GM23338 (cell line): ENCODE data around the gene DCST1. TPM values are rescaled to one million over a fixed set of nuclear protein-coding genes. Genes with fewer than 3 reads are reported as not detected.

Experiments
- ATAC-seq: fragments of 200-7000 bp; cut with Tn5 transposase; 3 replicates; pipeline ENCODE4 v1.9.1; 2020
- DNase-seq: peaks from one replicate; pipeline ENCODE4 v3.0.0-alpha.2; 2015; ENCODE audit warnings: low spot score
- H2AFZ ChIP-seq: fragments of 200-600 bp; sonication (generic); 2 replicates; pipeline ENCODE4 v1.8.0; 2016; ENCODE audit warnings: antibody characterized with exemption, mild to moderate bottlenecking, moderate library complexity
- H3F3A ChIP-seq: fragments of 200-600 bp; sonication (generic); replicated peaks from 2 replicates; pipeline ENCODE4 v1.8.0; 2017; ENCODE audit warnings: antibody characterized with exemption, mixed run types, low read depth
- H3K27ac ChIP-seq: fragments of 200-600 bp; sonication (generic); 2 replicates; pipeline ENCODE4 v1.6.1; 2016; ENCODE audit warnings: low read depth
- H3K27me3 ChIP-seq: fragments of 200-600 bp; sonication (generic); 2 replicates; pipeline ENCODE4 v1.8.0; 2016; ENCODE audit warnings: mild to moderate bottlenecking, mixed run types, moderate library complexity; ENCODE audit not compliant: insufficient read depth
- H3K36me3 ChIP-seq: fragments of 200-600 bp; sonication (generic); 2 replicates; pipeline ENCODE4 v1.8.0; 2016; ENCODE audit warnings: mild to moderate bottlenecking; ENCODE audit not compliant: insufficient read depth
- H3K4me1 ChIP-seq: fragments of 200-600 bp; sonication (generic); 2 replicates; pipeline ENCODE4 v1.8.0; 2016; ENCODE audit warnings: mild to moderate bottlenecking, moderate library complexity; ENCODE audit not compliant: insufficient read depth
- H3K4me2 ChIP-seq: fragments of 200-600 bp; sonication (generic); 2 replicates; pipeline ENCODE4 v1.7.1; 2017; ENCODE audit warnings: mixed run types
- H3K4me3 ChIP-seq: fragments of 200-600 bp; sonication (generic); 2 replicates; pipeline ENCODE4 v1.6.1; 2016; ENCODE audit warnings: mixed run types
- H3K79me2 ChIP-seq: fragments of 200-600 bp; sonication (generic); replicated peaks from 2 replicates; pipeline ENCODE4 v1.8.0; 2017; ENCODE audit warnings: mild to moderate bottlenecking; ENCODE audit not compliant: insufficient read depth
- H3K9me2 ChIP-seq: fragments of 200-600 bp; sonication (generic); 2 replicates; pipeline ENCODE4 v1.8.0; 2017; ENCODE audit not compliant: insufficient read depth
- H4K20me1 ChIP-seq: fragments of 200-600 bp; sonication (generic); replicated peaks from 2 replicates; pipeline ENCODE4 v1.8.0; 2017; ENCODE audit warnings: mild to moderate bottlenecking; ENCODE audit not compliant: insufficient read depth
- H3K27ac Mint-ChIP-seq: 2 replicates; pipeline ENCODE4 v1.8.0; 2020; ENCODE audit warnings: inconsistent platforms, mild to moderate bottlenecking, moderate library complexity, mixed read lengths
- H3K27me3 Mint-ChIP-seq: 3 replicates; pipeline ENCODE4 v1.8.0; 2022; ENCODE audit warnings: low read depth, mild to moderate bottlenecking, moderate library complexity, mixed read lengths, inconsistent platforms; ENCODE audit not compliant: insufficient read depth, poor library complexity
- H3K36me3 Mint-ChIP-seq: 3 replicates; pipeline ENCODE4 v1.8.0; 2021; ENCODE audit warnings: low read depth, mild to moderate bottlenecking, inconsistent platforms, moderate library complexity, mixed read lengths
- H3K4me1 Mint-ChIP-seq: 3 replicates; pipeline ENCODE4 v1.8.0; 2020; ENCODE audit warnings: mild to moderate bottlenecking, inconsistent platforms, mixed read lengths
- H3K4me3 Mint-ChIP-seq: 3 replicates; pipeline ENCODE4 v1.8.0; 2021; ENCODE audit warnings: moderate library complexity, mild to moderate bottlenecking, inconsistent platforms, mixed read lengths
- H3K9me3 Mint-ChIP-seq: 3 replicates; pipeline ENCODE4 v1.8.0; 2020; ENCODE audit warnings: moderate library complexity, mild to moderate bottlenecking, inconsistent platforms, mixed read lengths
- CREB1 ChIP-seq: fragments of 250-450 bp; sonication (Bioruptor Pico); IDR thresholded peaks from 2 replicates; pipeline ENCODE4 v1.5.0; 2020; ENCODE audit warnings: low read depth, mild to moderate bottlenecking, moderate library complexity
- EZH2 ChIP-seq: fragments of 200-600 bp; sonication (generic); IDR thresholded peaks from one replicate; pipeline ENCODE4 v1.8.0; 2017; ENCODE audit warnings: antibody characterized with exemption, mild to moderate bottlenecking, low read depth; ENCODE audit not compliant: unreplicated experiment
- POLR2AphosphoS5 ChIP-seq: IDR thresholded peaks from 2 replicates; pipeline ENCODE4 v1.6.1; 2016; ENCODE audit warnings: antibody characterized with exemption, low read depth
- STAT1 ChIP-seq: IDR thresholded peaks from one replicate; pipeline ENCODE4 v1.6.1; 2016; ENCODE audit warnings: antibody characterized with exemption; ENCODE audit not compliant: unreplicated experiment
- ZNF114 ChIP-seq: fragments of 250-450 bp; sonication (Bioruptor Pico); IDR thresholded peaks from 2 replicates; pipeline ENCODE4 v1.5.0; 2020; ENCODE audit warnings: mild to moderate bottlenecking, moderate library complexity
- ZNF331 ChIP-seq: fragments of 250-450 bp; sonication (Bioruptor Pico); IDR thresholded peaks from 2 replicates; pipeline ENCODE4 v1.5.0; 2020; ENCODE audit warnings: low read depth, mild to moderate bottlenecking, moderate library complexity
- polyA plus RNA-seq: library from polyadenylated mRNA; unstranded; fragments of >200 nt; fragmentation: Nextera tagmentation; extraction: Ambion mirVana; gene quantifications from 2 replicates; pipeline ENCODE4 v1.2.1, GENCODE V29; 2016
- total RNA-seq: library from RNA; depleted of rRNA; stranded (reverse); fragments of >200 nt; shearing (Covaris generic); gene quantifications from 2 replicates; pipeline ENCODE4 v1.2.3, GENCODE V29; 2014
- TF ChIP-seq, protein P1 (sequence below): IDR thresholded peaks from 2 replicates; pipeline ENCODE4 v1.6.1; 2016; ENCODE audit warnings: antibody characterized with exemption
- TF ChIP-seq, protein P2 (sequence below): fragments of 250-450 bp; sonication (Bioruptor Pico); IDR thresholded peaks from 2 replicates; pipeline ENCODE4 v1.5.0; 2020; ENCODE audit warnings: mild to moderate bottlenecking, moderate library complexity
- TF ChIP-seq, protein P3 (sequence below), 2 experiments: fragments of 200-600 bp in 1 of 2; sonication (generic) in 1 of 2; conservative IDR thresholded peaks; 2 replicates each; pipeline versions ENCODE4 v1.5.1 to v1.6.1; 2016 to 2017; ENCODE audit warnings: antibody characterized with exemption in 2 of 2, low read depth in 2 of 2, mild to moderate bottlenecking in 2 of 2, moderate library complexity in 1 of 2

Gene DCST1
- total and polyA plus RNA-seq, 2 experiments from 2014 or later, result not detected

DNA sequence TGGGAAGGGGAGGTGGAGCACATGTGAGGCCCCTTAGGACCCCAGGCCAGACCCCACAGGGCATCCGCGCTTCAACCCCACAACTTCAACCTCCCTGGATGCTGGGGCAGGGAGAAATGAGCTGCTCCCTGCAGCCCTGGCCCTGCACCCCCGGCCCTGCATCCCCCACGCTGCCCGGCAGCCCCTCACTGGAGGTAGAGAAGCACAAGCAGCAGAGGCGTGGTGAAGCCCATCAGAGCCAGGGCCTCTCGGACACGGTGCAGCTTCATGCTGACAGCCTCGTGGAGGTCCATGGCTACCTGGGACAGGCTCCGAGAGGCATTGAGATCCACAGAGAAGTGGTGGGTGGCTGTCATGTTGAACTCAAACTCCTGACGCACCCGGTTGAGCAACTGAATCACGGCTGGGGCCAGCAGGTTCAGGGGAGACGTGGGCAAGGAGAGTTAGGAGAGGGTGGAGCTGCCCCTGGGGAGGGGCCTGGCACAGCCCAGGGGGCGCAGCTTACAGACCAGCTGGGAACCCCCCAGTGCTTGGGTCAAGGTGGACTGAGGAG, 3.3 kb upstream of the DCST1 start:
- no peak overlapping the region for H3K4me2 ChIP-seq
- no peaks in the 10 kb centered on the region; the same call in 1 of the 2 replicates for H3K4me1 ChIP-seq
- H3F3A ChIP-seq, result no peaks in the 10 kb centered on the region
- H3K4me3 ChIP-seq, result no peak overlapping the region
- H3K4me3 Mint-ChIP-seq, result no peak overlapping the region
- H3K27ac Mint-ChIP-seq, result no peak overlapping the region
- no peaks in the 10 kb centered on the region for H3K27me3 ChIP-seq
- TF ChIP-seq, protein P1, sequence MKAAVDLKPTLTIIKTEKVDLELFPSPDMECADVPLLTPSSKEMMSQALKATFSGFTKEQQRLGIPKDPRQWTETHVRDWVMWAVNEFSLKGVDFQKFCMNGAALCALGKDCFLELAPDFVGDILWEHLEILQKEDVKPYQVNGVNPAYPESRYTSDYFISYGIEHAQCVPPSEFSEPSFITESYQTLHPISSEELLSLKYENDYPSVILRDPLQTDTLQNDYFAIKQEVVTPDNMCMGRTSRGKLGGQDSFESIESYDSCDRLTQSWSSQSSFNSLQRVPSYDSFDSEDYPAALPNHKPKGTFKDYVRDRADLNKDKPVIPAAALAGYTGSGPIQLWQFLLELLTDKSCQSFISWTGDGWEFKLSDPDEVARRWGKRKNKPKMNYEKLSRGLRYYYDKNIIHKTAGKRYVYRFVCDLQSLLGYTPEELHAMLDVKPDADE, result no peak
- no peak for TF ChIP-seq ZNF331 (CRISPR knock-in tag)
- no peak for TF ChIP-seq POLR2AphosphoS5
- TF ChIP-seq, protein P2, sequence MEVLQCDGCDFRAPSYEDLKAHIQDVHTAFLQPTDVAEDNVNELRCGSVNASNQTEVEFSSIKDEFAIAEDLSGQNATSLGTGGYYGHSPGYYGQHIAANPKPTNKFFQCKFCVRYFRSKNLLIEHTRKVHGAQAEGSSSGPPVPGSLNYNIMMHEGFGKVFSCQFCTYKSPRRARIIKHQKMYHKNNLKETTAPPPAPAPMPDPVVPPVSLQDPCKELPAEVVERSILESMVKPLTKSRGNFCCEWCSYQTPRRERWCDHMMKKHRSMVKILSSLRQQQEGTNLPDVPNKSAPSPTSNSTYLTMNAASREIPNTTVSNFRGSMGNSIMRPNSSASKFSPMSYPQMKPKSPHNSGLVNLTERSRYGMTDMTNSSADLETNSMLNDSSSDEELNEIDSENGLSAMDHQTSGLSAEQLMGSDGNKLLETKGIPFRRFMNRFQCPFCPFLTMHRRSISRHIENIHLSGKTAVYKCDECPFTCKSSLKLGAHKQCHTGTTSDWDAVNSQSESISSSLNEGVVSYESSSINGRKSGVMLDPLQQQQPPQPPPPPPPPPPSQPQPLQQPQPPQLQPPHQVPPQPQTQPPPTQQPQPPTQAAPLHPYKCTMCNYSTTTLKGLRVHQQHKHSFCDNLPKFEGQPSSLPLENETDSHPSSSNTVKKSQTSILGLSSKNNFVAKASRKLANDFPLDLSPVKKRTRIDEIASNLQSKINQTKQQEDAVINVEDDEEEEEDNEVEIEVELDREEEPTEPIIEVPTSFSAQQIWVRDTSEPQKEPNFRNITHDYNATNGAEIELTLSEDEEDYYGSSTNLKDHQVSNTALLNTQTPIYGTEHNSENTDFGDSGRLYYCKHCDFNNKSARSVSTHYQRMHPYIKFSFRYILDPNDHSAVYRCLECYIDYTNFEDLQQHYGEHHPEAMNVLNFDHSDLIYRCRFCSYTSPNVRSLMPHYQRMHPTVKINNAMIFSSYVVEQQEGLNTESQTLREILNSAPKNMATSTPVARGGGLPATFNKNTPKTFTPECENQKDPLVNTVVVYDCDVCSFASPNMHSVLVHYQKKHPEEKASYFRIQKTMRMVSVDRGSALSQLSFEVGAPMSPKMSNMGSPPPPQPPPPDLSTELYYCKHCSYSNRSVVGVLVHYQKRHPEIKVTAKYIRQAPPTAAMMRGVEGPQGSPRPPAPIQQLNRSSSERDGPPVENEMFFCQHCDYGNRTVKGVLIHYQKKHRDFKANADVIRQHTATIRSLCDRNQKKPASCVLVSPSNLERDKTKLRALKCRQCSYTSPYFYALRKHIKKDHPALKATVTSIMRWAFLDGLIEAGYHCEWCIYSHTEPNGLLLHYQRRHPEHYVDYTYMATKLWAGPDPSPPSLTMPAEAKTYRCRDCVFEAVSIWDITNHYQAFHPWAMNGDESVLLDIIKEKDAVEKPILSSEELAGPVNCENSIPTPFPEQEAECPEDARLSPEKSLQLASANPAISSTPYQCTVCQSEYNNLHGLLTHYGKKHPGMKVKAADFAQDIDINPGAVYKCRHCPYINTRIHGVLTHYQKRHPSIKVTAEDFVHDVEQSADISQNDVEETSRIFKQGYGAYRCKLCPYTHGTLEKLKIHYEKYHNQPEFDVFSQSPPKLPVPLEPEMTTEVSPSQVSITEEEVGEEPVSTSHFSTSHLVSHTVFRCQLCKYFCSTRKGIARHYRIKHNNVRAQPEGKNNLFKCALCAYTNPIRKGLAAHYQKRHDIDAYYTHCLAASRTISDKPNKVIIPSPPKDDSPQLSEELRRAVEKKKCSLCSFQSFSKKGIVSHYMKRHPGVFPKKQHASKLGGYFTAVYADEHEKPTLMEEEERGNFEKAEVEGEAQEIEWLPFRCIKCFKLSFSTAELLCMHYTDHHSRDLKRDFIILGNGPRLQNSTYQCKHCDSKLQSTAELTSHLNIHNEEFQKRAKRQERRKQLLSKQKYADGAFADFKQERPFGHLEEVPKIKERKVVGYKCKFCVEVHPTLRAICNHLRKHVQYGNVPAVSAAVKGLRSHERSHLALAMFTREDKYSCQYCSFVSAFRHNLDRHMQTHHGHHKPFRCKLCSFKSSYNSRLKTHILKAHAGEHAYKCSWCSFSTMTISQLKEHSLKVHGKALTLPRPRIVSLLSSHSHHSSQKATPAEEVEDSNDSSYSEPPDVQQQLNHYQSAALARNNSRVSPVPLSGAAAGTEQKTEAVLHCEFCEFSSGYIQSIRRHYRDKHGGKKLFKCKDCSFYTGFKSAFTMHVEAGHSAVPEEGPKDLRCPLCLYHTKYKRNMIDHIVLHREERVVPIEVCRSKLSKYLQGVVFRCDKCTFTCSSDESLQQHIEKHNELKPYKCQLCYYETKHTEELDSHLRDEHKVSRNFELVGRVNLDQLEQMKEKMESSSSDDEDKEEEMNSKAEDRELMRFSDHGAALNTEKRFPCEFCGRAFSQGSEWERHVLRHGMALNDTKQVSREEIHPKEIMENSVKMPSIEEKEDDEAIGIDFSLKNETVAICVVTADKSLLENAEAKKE (CRISPR knock-in tag), result no peak
- ATAC-seq, result no peak
- peaks cover 5% of the 10 kb centered on the region for H3K4me1 Mint-ChIP-seq
- H3K36me3 ChIP-seq, result no peaks in the 10 kb centered on the region
- no peaks in the 10 kb centered on the region for H3K36me3 Mint-ChIP-seq
- no peaks in the 10 kb centered on the region for H3K79me2 ChIP-seq
- no peak overlapping the region for H2AFZ ChIP-seq
- H3K9me2 ChIP-seq, result no peaks in the 10 kb centered on the region
- H3K27ac ChIP-seq, result no peak overlapping the region
- DNase-seq, result no peak
- H3K27me3 Mint-ChIP-seq, result peaks cover 18% of the 10 kb centered on the region
- H3K9me3 Mint-ChIP-seq, result no peaks in the 10 kb centered on the region
- no peaks in the 10 kb centered on the region for H4K20me1 ChIP-seq

DNA sequence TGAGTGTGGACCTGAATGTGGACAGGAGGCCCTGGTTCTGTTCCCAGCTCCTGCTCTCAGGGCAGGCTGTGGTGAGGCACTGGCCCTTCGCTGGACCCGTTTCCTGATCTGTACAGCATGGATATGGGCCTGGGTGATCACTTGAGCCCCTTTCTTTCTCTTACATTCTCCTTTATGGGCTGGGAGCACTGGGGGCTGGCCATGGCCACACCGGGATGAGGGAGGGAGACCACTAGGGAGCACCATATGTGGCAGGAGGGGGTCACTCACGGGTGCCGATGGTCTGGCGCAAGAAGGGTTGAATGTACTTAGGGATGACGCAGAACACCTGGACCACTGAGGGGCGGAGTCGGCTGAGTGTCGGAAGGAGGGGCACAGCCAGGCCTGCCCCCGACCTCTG, 2.7 kb upstream of the DCST1 start:
- H3K9me2 ChIP-seq, result no peaks in the 10 kb centered on the region
- no peaks in the 10 kb centered on the region for H3K79me2 ChIP-seq
- H4K20me1 ChIP-seq, result no peaks in the 10 kb centered on the region
- Mint-ChIP-seq H3K4me3 (no peak overlapping the region), H3K27me3 (peaks cover 13% of the 10 kb centered on the region), H3K36me3 (no peaks in the 10 kb centered on the region), H3K27ac (no peak overlapping the region), H3K9me3 (no peaks in the 10 kb centered on the region), H3K4me1 (peaks cover 5% of the 10 kb centered on the region; the same call in 2 of the 3 replicates)
- H3K4me1 ChIP-seq, result no peaks in the 10 kb centered on the region
- ATAC-seq, result no peak
- no peak overlapping the region for H3K27ac ChIP-seq
- H3K4me3 ChIP-seq, result no peak overlapping the region
- no peak overlapping the region for H3K4me2 ChIP-seq
- no peaks in the 10 kb centered on the region for H3F3A ChIP-seq
- H3K36me3 ChIP-seq, result no peaks in the 10 kb centered on the region
- H3K27me3 ChIP-seq, result no peaks in the 10 kb centered on the region
- no peak for DNase-seq
- no peak overlapping the region for H2AFZ ChIP-seq
- TF ChIP-seq EZH2 (no peak), POLR2AphosphoS5 (no peak), ZNF331 (CRISPR knock-in tag) (no peak), STAT1 (no peak), CREB1 (CRISPR knock-in tag) (no peak), ZNF114 (CRISPR knock-in tag) (no peak)
- TF ChIP-seq, protein P1, result no peak
- TF ChIP-seq, protein P3, sequence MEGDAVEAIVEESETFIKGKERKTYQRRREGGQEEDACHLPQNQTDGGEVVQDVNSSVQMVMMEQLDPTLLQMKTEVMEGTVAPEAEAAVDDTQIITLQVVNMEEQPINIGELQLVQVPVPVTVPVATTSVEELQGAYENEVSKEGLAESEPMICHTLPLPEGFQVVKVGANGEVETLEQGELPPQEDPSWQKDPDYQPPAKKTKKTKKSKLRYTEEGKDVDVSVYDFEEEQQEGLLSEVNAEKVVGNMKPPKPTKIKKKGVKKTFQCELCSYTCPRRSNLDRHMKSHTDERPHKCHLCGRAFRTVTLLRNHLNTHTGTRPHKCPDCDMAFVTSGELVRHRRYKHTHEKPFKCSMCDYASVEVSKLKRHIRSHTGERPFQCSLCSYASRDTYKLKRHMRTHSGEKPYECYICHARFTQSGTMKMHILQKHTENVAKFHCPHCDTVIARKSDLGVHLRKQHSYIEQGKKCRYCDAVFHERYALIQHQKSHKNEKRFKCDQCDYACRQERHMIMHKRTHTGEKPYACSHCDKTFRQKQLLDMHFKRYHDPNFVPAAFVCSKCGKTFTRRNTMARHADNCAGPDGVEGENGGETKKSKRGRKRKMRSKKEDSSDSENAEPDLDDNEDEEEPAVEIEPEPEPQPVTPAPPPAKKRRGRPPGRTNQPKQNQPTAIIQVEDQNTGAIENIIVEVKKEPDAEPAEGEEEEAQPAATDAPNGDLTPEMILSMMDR (conservative IDR thresholded peaks at IDR 0.05; ENCODE audit: low read depth in 2 of 2), result no peak
